PC-3 (cell line): ENCODE measurements around the gene THADA. TPM values are rescaled to one million over a fixed set of nuclear protein-coding genes. Genes with fewer than 3 reads are reported as not detected.

Experiments used
- ATAC-seq: fragments of 200-7000 bp; cut with Tn5 transposase; 2 replicates; pipeline ENCODE4 v1.9.1; 2020; ENCODE audit warnings: mild to moderate bottlenecking, moderate library complexity
- BruUV-seq: library from RNA; stranded (reverse); fragments of 400-500 nt; replicated peaks from 2 replicates; lab custom pipeline; 2021; lab: Mats Ljungman, UMichigan
- CTCF ChIA-PET: fragments of 300-600 bp; sonication (Branson Sonifier 250); formaldehyde crosslinking; loops from one replicate; lab custom pipeline; 2022; ENCODE audit warnings: antibody characterized with exemption; lab: Charles Lee
- POLR2A ChIA-PET: fragments of 300-600 bp; sonication (Branson Sonifier 250); formaldehyde crosslinking; loops from one replicate; lab custom pipeline; 2022; ENCODE audit warnings: antibody characterized with exemption; ENCODE audit not compliant: unreplicated experiment; lab: Charles Lee
- DNase-seq: peaks from one replicate; pipeline ENCODE4 v3.0.0-alpha.2; 2015
- H2AFZ ChIP-seq: fragments of 300-600 bp; sonication (generic); 2 replicates; pipeline ENCODE4 v1.6.0; 2016; ENCODE audit warnings: antibody characterized with exemption, low read length
- H3F3A ChIP-seq: fragments of 300-600 bp; sonication (generic); one replicate; pipeline ENCODE4 v1.6.0; 2017; ENCODE audit warnings: antibody characterized with exemption, low read length, control low read depth, mild to moderate bottlenecking; ENCODE audit not compliant: unreplicated experiment
- H3K27ac ChIP-seq: fragments of 300-600 bp; sonication (generic); 2 replicates; pipeline ENCODE4 v1.5.1; 2016; ENCODE audit warnings: mild to moderate bottlenecking, low read length
- H3K27me3 ChIP-seq: fragments of 300-600 bp; sonication (generic); 2 replicates; pipeline ENCODE4 v1.6.1; 2016; ENCODE audit warnings: low read length, mixed read lengths
- H3K36me3 ChIP-seq: fragments of 300-600 bp; sonication (generic); 2 replicates; pipeline ENCODE4 v1.6.1; 2016; ENCODE audit warnings: low read depth, mixed run types, low read length, mixed read lengths
- H3K4me1 ChIP-seq: fragments of 300-600 bp; sonication (generic); 2 replicates; pipeline ENCODE4 v1.5.1; 2016; ENCODE audit warnings: low read length; ENCODE audit not compliant: insufficient read depth
- H3K4me2 ChIP-seq: fragments of 300-600 bp; sonication (generic); 2 replicates; pipeline ENCODE4 v1.6.0; 2016; ENCODE audit warnings: low read length
- H3K4me3 ChIP-seq: fragments of 300-600 bp; sonication (generic); 2 replicates; pipeline ENCODE4 v1.5.1; 2016; ENCODE audit warnings: mild to moderate bottlenecking, low read length, mixed read lengths
- H3K79me2 ChIP-seq: fragments of 300-600 bp; sonication (generic); 2 replicates; pipeline ENCODE4 v1.6.1; 2017; ENCODE audit warnings: low read length, mixed read lengths
- H3K9ac ChIP-seq: fragments of 300-600 bp; sonication (generic); 2 replicates; pipeline ENCODE4 v1.6.0; 2016; ENCODE audit warnings: mild to moderate bottlenecking, low read length
- H3K9me2 ChIP-seq: fragments of 300-600 bp; sonication (generic); replicated peaks from 2 replicates; pipeline ENCODE4 v1.6.1; 2016; ENCODE audit warnings: mixed run types, low read length, mixed read lengths
- H3K9me3 ChIP-seq: fragments of 300-600 bp; sonication (generic); 2 replicates; pipeline ENCODE4 v1.6.1; 2016; ENCODE audit warnings: low read length, mixed read lengths
- H4K20me1 ChIP-seq: fragments of 300-600 bp; sonication (generic); 2 replicates; pipeline ENCODE4 v1.6.1; 2016; ENCODE audit warnings: low read length, mixed read lengths
- CTCF ChIP-seq: fragments of 300-600 bp; sonication (generic); conservative IDR thresholded peaks from 2 replicates; pipeline ENCODE4 v1.5.1; 2017; ENCODE audit warnings: antibody characterized with exemption, low read depth, mild to moderate bottlenecking, low read length
- EZH2 ChIP-seq: fragments of 300-600 bp; sonication (generic); IDR thresholded peaks from one replicate; pipeline ENCODE4 v1.6.1; 2017; ENCODE audit warnings: antibody characterized with exemption, mild to moderate bottlenecking, low read length; ENCODE audit not compliant: unreplicated experiment
- EZH2phosphoT487 ChIP-seq: fragments of 300-600 bp; sonication (generic); IDR thresholded peaks from 2 replicates; pipeline ENCODE4 v1.6.1; 2018; ENCODE audit warnings: mild to moderate bottlenecking, antibody characterized with exemption, low read length, borderline replicate concordance
- intact Hi-C: fragments of 100-400 bp; cut with micrococcal nuclease; formaldehyde crosslinking; loops from 2 replicates; pipeline ENCODE4 v1.9.0; 2023
- total RNA-seq: library from RNA; depleted of rRNA; stranded (reverse); fragments of >200 nt; gene quantifications from 2 replicates; pipeline ENCODE4 v1.2.3, GENCODE V29; 2014

Gene THADA
- total RNA-seq, 1 experiment from 2014 or later, result 33.6 TPM

- BruUV-seq, result no TSS peak
- Histone ChIP-seq H3K9me3 (no peaks in the 10 kb centered on the region), H4K20me1 (no peaks in the 10 kb centered on the region), H3K36me3 (no peaks in the 10 kb centered on the region), H3K79me2 (no peaks in the 10 kb centered on the region), H3F3A (no peaks in the 10 kb centered on the region), H3K4me1 (peaks cover 1% of the 10 kb centered on the region; the same call in 1 of the 2 replicates), H3K4me2 (no peak overlapping the region), H2AFZ (no peak overlapping the region), H3K9me2 (no peaks in the 10 kb centered on the region), H3K4me3 (no peak overlapping the region), H3K27ac (no peak overlapping the region), H3K9ac (no peak overlapping the region), H3K27me3 (no peaks in the 10 kb centered on the region)
- TF ChIP-seq CTCF, result no peak
- no peak for TF ChIP-seq EZH2phosphoT487
- TF ChIP-seq EZH2, result no peak
- ATAC-seq (no peak), DNase-seq (no peak)
- ChIA-PET CTCF (no interaction called here), POLR2A (no interaction called here)
- intact Hi-C loops, result no loop called here
Observed at GRCh38 chr2:43194121-43194869, 401.5 kb downstream of the THADA start.

- intact Hi-C loops, result no loop called here
- H3K4me1 ChIP-seq, result no peaks in the 10 kb centered on the region
Observed at GRCh38 chr2:43193652-43194120, 402.2 kb downstream of the THADA start.

More at GRCh38 chr2:43193652-43194120, 402.2 kb downstream of the THADA start:
- ATAC-seq (no peak), DNase-seq (no peak)
- Histone ChIP-seq H3K9me2 (no peaks in the 10 kb centered on the region), H3K9ac (no peak overlapping the region), H3K9me3 (no peaks in the 10 kb centered on the region), H2AFZ (no peak overlapping the region), H3F3A (no peaks in the 10 kb centered on the region), H3K36me3 (no peaks in the 10 kb centered on the region), H3K4me2 (no peak overlapping the region), H3K79me2 (no peaks in the 10 kb centered on the region), H3K4me3 (no peak overlapping the region), H4K20me1 (no peaks in the 10 kb centered on the region), H3K27me3 (no peaks in the 10 kb centered on the region), H3K27ac (no peak overlapping the region)
- BruUV-seq, result no TSS peak
- CTCF ChIA-PET, result no interaction called here
- POLR2A ChIA-PET, result no interaction called here
- TF ChIP-seq CTCF (no peak), EZH2phosphoT487 (no peak), EZH2 (no peak)
